Glomerular visceral epithelial cell (primary cell): ENCODE measurements around the gene INO80C.

Source experiments
- DNase-seq: peaks from one replicate; pipeline ENCODE4 v3.0.0-alpha.2; 2016; ENCODE audit errors: extremely low spot score

INO80C gene

GRCh38 chr18:35497370-35498197 is at the start of gene INO80C:
Gene INO80C, minus strand, starts transcription at chr18:35497960. Its CDS starts 86 bp downstream, at chr18:35497874.
- peak; percentile 92 for DNase-seq

- DNase-seq: no peak
These were observed 49.3 kb upstream of the INO80C start for GRCh38 chr18:35547008-35547605.

- DNase-seq: no peak
These were observed 44.6 kb upstream of the INO80C start for GRCh38 chr18:35542356-35542755.

- no peak for DNase-seq
These were observed 37.5 kb upstream of the INO80C start for GRCh38 chr18:35535297-35535696.

- DNase-seq: no peak
These were observed 36.2 kb upstream of the INO80C start for GRCh38 chr18:35533916-35534405.

GRCh38 chr18:35528749-35529274 is 31.1 kb upstream of the INO80C start:
- DNase-seq: no peak

GRCh38 chr18:35526495-35527059 is 28.8 kb upstream of the INO80C start:
- no peak for DNase-seq

- no peak for DNase-seq
These were observed 28.2 kb upstream of the INO80C start for GRCh38 chr18:35525795-35526494.

- no peak for DNase-seq
These were observed 26.5 kb upstream of the INO80C start for GRCh38 chr18:35524226-35524625.

GRCh38 chr18:35522130-35522959 is 24.6 kb upstream of the INO80C start:
- no peak for DNase-seq

- no peak for DNase-seq
These were observed 23.4 kb upstream of the INO80C start for GRCh38 chr18:35521133-35521532.

- DNase-seq: no peak
These were observed 21.6 kb upstream of the INO80C start for GRCh38 chr18:35519148-35519899.

GRCh38 chr18:35517715-35518114 is 20.0 kb upstream of the INO80C start:
- DNase-seq: no peak

- DNase-seq: no peak
These were observed 19.0 kb upstream of the INO80C start for GRCh38 chr18:35516789-35517188.

GRCh38 chr18:35516351-35516750 is 18.6 kb upstream of the INO80C start:
- DNase-seq: no peak

- no peak for DNase-seq
These were observed 17.8 kb upstream of the INO80C start for GRCh38 chr18:35515460-35516130.

- no peak for DNase-seq
These were observed 17.1 kb upstream of the INO80C start for GRCh38 chr18:35514752-35515459.

GRCh38 chr18:35514283-35514682 is 16.5 kb upstream of the INO80C start:
- no peak for DNase-seq
